HL-60 (cell line): Measurements from ENCODE around the gene PSMA5.

Experiments used
- GABPA ChIP-seq: IDR thresholded peaks from 2 replicates; pipeline ENCODE4 v1.6.1; 2012; ENCODE audit warnings: low read depth
- POLR2AphosphoS5 ChIP-seq: IDR thresholded peaks from 2 replicates; pipeline ENCODE4 v1.6.1; 2012; ENCODE audit warnings: low read depth
- TF ChIP-seq, protein P1 (sequence below): IDR thresholded peaks from one replicate; pipeline ENCODE4 v1.5.1; 2011; ENCODE audit warnings: low read length, control low read depth, inconsistent platforms; ENCODE audit not compliant: insufficient read depth
- TF ChIP-seq, protein P2 (sequence below): IDR thresholded peaks from 2 replicates; pipeline ENCODE4 v1.6.1; 2012; ENCODE audit warnings: low read depth; ENCODE audit not compliant: insufficient replicate concordance

DNA sequence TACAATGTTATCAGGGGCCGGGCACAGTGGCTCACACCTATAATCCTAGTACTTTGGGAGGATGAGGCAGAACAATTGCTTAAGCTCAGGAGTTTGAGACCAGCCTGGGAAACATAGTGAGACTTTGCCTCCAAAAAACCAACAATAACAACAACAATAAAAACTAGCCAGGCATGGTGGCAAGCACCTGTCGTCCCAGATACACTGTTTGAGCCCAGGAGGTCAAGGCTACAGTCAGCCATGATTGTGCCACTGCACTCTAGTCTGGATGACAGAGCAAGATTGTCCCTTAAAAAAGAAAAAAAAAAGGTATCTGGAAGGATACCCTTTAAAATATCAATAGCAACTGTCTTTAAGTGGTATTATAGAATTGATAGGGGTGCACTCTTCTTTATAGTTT, 44.7 kb downstream of the PSMA5 start:
- TF ChIP-seq, protein P1, sequence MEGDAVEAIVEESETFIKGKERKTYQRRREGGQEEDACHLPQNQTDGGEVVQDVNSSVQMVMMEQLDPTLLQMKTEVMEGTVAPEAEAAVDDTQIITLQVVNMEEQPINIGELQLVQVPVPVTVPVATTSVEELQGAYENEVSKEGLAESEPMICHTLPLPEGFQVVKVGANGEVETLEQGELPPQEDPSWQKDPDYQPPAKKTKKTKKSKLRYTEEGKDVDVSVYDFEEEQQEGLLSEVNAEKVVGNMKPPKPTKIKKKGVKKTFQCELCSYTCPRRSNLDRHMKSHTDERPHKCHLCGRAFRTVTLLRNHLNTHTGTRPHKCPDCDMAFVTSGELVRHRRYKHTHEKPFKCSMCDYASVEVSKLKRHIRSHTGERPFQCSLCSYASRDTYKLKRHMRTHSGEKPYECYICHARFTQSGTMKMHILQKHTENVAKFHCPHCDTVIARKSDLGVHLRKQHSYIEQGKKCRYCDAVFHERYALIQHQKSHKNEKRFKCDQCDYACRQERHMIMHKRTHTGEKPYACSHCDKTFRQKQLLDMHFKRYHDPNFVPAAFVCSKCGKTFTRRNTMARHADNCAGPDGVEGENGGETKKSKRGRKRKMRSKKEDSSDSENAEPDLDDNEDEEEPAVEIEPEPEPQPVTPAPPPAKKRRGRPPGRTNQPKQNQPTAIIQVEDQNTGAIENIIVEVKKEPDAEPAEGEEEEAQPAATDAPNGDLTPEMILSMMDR, result no peak
- no peak for TF ChIP-seq GABPA
- TF ChIP-seq POLR2AphosphoS5, result no peak
- TF ChIP-seq, protein P2, sequence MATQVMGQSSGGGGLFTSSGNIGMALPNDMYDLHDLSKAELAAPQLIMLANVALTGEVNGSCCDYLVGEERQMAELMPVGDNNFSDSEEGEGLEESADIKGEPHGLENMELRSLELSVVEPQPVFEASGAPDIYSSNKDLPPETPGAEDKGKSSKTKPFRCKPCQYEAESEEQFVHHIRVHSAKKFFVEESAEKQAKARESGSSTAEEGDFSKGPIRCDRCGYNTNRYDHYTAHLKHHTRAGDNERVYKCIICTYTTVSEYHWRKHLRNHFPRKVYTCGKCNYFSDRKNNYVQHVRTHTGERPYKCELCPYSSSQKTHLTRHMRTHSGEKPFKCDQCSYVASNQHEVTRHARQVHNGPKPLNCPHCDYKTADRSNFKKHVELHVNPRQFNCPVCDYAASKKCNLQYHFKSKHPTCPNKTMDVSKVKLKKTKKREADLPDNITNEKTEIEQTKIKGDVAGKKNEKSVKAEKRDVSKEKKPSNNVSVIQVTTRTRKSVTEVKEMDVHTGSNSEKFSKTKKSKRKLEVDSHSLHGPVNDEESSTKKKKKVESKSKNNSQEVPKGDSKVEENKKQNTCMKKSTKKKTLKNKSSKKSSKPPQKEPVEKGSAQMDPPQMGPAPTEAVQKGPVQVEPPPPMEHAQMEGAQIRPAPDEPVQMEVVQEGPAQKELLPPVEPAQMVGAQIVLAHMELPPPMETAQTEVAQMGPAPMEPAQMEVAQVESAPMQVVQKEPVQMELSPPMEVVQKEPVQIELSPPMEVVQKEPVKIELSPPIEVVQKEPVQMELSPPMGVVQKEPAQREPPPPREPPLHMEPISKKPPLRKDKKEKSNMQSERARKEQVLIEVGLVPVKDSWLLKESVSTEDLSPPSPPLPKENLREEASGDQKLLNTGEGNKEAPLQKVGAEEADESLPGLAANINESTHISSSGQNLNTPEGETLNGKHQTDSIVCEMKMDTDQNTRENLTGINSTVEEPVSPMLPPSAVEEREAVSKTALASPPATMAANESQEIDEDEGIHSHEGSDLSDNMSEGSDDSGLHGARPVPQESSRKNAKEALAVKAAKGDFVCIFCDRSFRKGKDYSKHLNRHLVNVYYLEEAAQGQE, result no peak
